ENCODE results near the gene TMSB4X.

Gene TMSB4X

DNA sequence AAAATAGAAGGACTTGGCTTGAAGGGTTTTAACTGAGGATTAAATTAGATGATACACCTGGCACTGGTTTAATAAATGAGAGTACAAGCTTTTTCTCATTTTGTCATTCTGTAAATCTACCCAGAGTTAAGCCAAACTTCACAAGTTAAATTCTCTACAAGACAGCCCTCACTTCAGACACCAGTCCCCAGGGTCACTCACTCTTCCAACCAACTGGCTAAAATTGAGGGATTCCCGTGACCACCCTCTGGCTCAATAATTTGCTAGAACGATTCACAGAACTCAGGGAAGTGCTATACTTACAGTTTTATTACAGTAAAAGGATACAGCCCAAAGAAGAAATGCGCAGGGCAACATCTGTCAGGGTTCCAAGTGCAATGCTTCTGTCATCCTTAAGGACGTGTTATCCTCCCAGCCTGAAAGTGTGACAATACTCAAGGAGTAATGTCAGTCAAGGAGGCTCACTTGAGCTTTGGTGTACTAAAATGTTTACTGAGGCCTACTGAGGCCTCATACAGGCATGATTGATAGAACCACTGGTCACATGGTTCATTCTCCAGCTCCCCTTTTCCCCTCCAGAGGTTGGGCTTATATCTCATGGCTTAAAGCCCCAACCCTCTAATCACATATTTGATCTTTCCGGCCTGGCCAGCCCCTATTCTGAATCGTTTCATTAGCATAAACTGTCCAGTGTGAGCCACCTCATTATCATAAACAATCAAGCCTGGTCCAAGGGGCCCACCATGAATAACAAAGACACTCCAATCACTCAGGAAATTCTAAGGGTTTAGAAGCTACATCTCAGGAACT is 9.6 kb upstream of the TMSB4X start:
- TF ChIP-seq, protein P1, sequence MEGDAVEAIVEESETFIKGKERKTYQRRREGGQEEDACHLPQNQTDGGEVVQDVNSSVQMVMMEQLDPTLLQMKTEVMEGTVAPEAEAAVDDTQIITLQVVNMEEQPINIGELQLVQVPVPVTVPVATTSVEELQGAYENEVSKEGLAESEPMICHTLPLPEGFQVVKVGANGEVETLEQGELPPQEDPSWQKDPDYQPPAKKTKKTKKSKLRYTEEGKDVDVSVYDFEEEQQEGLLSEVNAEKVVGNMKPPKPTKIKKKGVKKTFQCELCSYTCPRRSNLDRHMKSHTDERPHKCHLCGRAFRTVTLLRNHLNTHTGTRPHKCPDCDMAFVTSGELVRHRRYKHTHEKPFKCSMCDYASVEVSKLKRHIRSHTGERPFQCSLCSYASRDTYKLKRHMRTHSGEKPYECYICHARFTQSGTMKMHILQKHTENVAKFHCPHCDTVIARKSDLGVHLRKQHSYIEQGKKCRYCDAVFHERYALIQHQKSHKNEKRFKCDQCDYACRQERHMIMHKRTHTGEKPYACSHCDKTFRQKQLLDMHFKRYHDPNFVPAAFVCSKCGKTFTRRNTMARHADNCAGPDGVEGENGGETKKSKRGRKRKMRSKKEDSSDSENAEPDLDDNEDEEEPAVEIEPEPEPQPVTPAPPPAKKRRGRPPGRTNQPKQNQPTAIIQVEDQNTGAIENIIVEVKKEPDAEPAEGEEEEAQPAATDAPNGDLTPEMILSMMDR (IDR thresholded peaks at IDR 0.05; ENCODE audit: low read depth, low read length) = no peak
- TF ChIP-seq, protein P2, sequence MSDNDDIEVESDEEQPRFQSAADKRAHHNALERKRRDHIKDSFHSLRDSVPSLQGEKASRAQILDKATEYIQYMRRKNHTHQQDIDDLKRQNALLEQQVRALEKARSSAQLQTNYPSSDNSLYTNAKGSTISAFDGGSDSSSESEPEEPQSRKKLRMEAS (IDR thresholded peaks at IDR 0.05; ENCODE audit: low read depth, low read length) = no peak
- no peak overlapping the region for H3K4me3 ChIP-seq (ENCODE audit: low read depth, low read length)
- no peak for DNase-seq (ENCODE audit: low read depth)

DNA sequence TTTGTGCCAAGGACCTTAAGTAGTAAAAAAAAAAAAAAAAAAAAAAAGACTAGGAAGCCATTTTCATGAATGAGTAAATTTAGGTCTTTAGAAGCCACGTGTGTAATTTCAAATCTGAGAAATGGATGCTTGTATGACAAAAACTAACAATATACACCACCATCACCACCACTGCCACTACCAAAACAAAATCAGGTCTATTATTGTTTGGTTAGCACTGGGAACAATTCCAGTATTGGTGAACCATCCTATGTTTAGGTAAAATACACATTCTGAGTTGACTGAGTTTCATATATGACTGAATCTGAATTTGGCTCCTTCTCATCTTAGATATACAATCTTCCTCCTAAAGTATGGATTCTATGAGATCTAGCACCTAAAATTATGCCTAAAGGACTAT is 8.8 kb upstream of the TMSB4X start:
- DNase-seq (ENCODE audit: low read depth) = no peak
- no peak overlapping the region for H3K4me3 ChIP-seq (ENCODE audit: low read depth, low read length)
- TF ChIP-seq, protein P1 (IDR thresholded peaks at IDR 0.05; ENCODE audit: low read depth, low read length) = no peak
- TF ChIP-seq MYC (IDR thresholded peaks at IDR 0.05; ENCODE audit: low read depth, low read length) (no peak), POLR2A (IDR thresholded peaks at IDR 0.05; ENCODE audit: extremely low read depth, insufficient read length) (no peak)
- TF ChIP-seq, protein P2 (IDR thresholded peaks at IDR 0.05; ENCODE audit: low read depth, low read length) = no peak

DNA sequence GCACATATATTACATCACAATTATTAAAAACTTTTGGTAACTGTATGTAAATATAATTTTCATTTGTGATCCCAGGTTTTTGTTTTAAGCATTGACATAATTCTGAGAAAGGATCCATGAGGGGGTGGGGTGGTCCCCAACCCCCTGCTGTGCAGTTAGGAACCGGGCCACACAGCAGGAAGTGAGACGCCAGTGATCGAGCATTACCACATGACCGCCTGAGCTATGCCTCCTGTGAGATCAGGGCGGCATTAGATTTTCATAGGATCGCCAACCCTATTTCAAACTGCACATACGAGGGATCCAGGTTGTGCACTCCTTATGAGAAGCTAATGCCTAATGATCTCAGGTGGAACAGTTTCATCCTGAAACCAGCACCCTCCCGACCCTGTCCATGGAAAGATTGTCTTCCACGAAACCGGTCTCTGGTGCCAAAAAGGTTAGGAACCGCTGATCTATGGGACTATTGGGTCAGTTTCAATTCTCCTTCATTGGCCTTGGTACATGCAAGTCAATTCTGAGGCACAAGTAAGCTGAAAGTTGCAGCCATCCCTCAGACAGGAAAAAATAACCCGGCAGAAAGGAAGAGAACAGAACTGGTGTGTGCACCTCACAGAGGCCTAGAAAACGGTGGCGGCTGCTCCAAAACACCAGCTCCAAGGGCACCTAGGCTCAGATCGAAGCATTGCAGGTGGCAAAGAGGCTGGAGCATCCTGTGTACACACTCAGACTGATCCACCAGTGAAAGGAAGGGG is 7.0 kb upstream of the TMSB4X start:
- H3K4me3 ChIP-seq (ENCODE audit: low read depth, low read length) = no peak overlapping the region
- peak; percentile 39 for DNase-seq (ENCODE audit: low read depth)
- TF ChIP-seq MYC (IDR thresholded peaks at IDR 0.05; ENCODE audit: low read depth, low read length) = no peak
- no peak for TF ChIP-seq POLR2A (IDR thresholded peaks at IDR 0.05; ENCODE audit: extremely low read depth, insufficient read length)
- TF ChIP-seq, protein P2 (IDR thresholded peaks at IDR 0.05; ENCODE audit: low read depth, low read length) = no peak
- TF ChIP-seq, protein P1 (IDR thresholded peaks at IDR 0.05; ENCODE audit: low read depth, low read length) = no peak

DNA sequence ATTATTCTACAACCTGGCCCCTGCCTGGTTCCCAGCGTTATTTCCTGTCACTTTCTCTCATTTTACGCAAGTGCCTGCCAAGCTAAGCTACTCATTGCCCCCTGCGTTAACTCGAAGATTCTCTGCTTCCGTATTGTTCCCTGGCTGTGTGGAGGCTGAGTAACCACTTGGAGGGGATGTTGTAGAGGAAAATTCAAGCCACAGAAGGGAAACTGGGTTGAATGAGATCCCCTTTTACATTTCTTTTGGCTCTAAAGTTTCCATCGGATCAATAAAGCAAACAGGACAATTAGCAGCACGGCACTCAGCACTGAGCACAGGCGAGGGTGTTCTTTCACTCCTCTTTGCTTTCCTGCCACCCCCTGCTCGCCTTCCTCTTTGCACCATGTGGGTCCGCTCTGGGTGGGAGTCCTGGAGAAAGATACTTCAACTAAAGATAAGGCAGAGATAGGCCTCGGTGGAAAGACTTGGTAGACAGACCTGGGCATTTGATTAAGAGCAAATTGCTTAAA is 4.2 kb upstream of the TMSB4X start:
- TF ChIP-seq, protein P2 (IDR thresholded peaks at IDR 0.05; ENCODE audit: low read depth, low read length) = no peak; the same call in 1 of the 2 replicates
- peak; percentile 69; the same call in 1 of the 2 replicates for TF ChIP-seq MYC (IDR thresholded peaks at IDR 0.05; ENCODE audit: low read depth, low read length)
- TF ChIP-seq, protein P1 (IDR thresholded peaks at IDR 0.05; ENCODE audit: low read depth, low read length) = peak; percentile 33
- peak; percentile 9 for TF ChIP-seq POLR2A (IDR thresholded peaks at IDR 0.05; ENCODE audit: extremely low read depth, insufficient read length)
- H3K4me3 ChIP-seq (ENCODE audit: low read depth, low read length) = no peak overlapping the region
- peak; percentile 87 for DNase-seq (ENCODE audit: low read depth)

DNA sequence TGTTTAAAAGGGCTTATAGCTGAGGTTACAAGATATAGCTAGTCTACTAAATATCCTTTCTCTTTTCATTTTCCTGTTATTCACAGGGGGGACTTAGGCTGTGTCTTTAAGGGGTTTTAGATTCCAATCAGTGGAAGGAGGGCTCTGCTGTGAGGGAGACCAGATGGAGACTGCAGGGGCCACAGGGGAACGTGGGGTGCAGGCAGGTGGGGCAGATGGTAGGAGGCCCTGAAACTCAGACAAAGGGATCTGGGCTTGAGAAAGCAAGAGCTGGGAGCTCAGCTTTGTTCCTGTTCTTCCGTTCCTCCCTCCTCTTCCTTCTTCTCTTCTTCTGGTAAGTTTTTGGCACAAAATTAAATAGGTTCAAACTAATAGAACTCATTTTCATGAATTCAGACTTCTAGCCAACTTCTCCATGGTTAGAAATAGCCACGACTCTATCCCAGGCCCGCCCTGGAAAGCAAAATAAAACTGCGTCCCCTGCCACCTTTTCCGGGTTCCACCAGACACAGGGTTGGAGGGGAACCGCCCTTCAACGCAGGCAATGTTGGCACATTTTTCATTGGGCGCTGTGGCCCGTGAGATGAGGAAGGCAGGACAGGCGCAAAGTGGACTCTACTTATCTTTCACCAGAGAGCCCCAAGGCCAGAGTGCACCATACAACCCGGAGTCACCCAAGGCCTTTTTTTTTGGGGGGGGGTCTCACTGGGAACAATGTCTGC is 3.5 kb upstream of the TMSB4X start:
- TF ChIP-seq MYC (IDR thresholded peaks at IDR 0.05; ENCODE audit: low read depth, low read length) (no peak), POLR2A (IDR thresholded peaks at IDR 0.05; ENCODE audit: extremely low read depth, insufficient read length) (no peak)
- TF ChIP-seq, protein P2 (IDR thresholded peaks at IDR 0.05; ENCODE audit: low read depth, low read length) = no peak
- TF ChIP-seq, protein P1 (IDR thresholded peaks at IDR 0.05; ENCODE audit: low read depth, low read length) = no peak
- no peak overlapping the region for H3K4me3 ChIP-seq (ENCODE audit: low read depth, low read length)
- DNase-seq (ENCODE audit: low read depth) = no peak
